ENCODE measurements around the gene C1QTNF8. TPM values are rescaled to one million over a fixed set of nuclear protein-coding genes. Genes with fewer than 3 reads are reported as not detected.

Gene C1QTNF8
- total RNA-seq, 1 experiment from 2014 or later, result not detected

GRCh38 chr16:1061769-1062505 is 34.1 kb downstream of the C1QTNF8 start:
- CTCF ChIA-PET, result no interaction called here
- Histone ChIP-seq H3K9ac (ENCODE audit: low read length) (no peak overlapping the region), H3K9me3 (ENCODE audit: low read length) (no peaks in the 10 kb centered on the region), H3F3A (ENCODE audit: low read length, unreplicated experiment) (no peaks in the 10 kb centered on the region), H3K4me3 (ENCODE audit: low read length) (no peak overlapping the region), H3K27ac (ENCODE audit: low read length) (no peak overlapping the region), H3K4me1 (ENCODE audit: insufficient read depth, low read length) (no peaks in the 10 kb centered on the region), H3K4me2 (ENCODE audit: low read length) (no peak overlapping the region), H3K79me2 (ENCODE audit: low read length) (no peaks in the 10 kb centered on the region), H3K9me2 (replicated peaks; ENCODE audit: low read length) (no peaks in the 10 kb centered on the region), H2AFZ (ENCODE audit: low read length) (no peak overlapping the region), H3K36me3 (ENCODE audit: low read depth, low read length) (no peaks in the 10 kb centered on the region), H4K20me1 (ENCODE audit: low read length) (no peaks in the 10 kb centered on the region), H3K27me3 (ENCODE audit: low read length) (no peaks in the 10 kb centered on the region)
- intact Hi-C loops (cut with micrococcal nuclease), result no loop called here
- BruUV-seq (replicated peaks), result no TSS peak
- POLR2A ChIA-PET (ENCODE audit: unreplicated experiment), result no interaction called here
- no peak for DNase-seq
- ATAC-seq, result no peak
- no peak for TF ChIP-seq EZH2 (IDR thresholded peaks at IDR 0.05; ENCODE audit: low read length, unreplicated experiment)

GRCh38 chr16:1060416-1061340 is 35.4 kb downstream of the C1QTNF8 start:
- H3K4me2 ChIP-seq (ENCODE audit: low read length), result no peak overlapping the region
- no peaks in the 10 kb centered on the region for H4K20me1 ChIP-seq (ENCODE audit: low read length)
- no TSS peak for BruUV-seq (replicated peaks)
- H3F3A ChIP-seq (ENCODE audit: low read length, unreplicated experiment), result no peaks in the 10 kb centered on the region
- intact Hi-C loops (cut with micrococcal nuclease), result no loop called here
- ATAC-seq, result no peak
- H3K4me3 ChIP-seq (ENCODE audit: low read length), result no peak overlapping the region
- H3K27me3 ChIP-seq (ENCODE audit: low read length), result no peaks in the 10 kb centered on the region
- no peak overlapping the region for H2AFZ ChIP-seq (ENCODE audit: low read length)
- H3K79me2 ChIP-seq (ENCODE audit: low read length), result no peaks in the 10 kb centered on the region
- TF ChIP-seq CTCF (conservative IDR thresholded peaks at IDR 0.05; ENCODE audit: low read depth, low read length) (no peak), EZH2 (IDR thresholded peaks at IDR 0.05; ENCODE audit: low read length, unreplicated experiment) (no peak), EZH2phosphoT487 (IDR thresholded peaks at IDR 0.05; ENCODE audit: borderline replicate concordance, low read length) (no peak)
- POLR2A ChIA-PET (ENCODE audit: unreplicated experiment), result no interaction called here
- no peaks in the 10 kb centered on the region for H3K36me3 ChIP-seq (ENCODE audit: low read depth, low read length)
- no peak overlapping the region for H3K27ac ChIP-seq (ENCODE audit: low read length)
- no peaks in the 10 kb centered on the region for H3K9me3 ChIP-seq (ENCODE audit: low read length)
- no peak overlapping the region for H3K9ac ChIP-seq (ENCODE audit: low read length)
- H3K9me2 ChIP-seq (replicated peaks; ENCODE audit: low read length), result no peaks in the 10 kb centered on the region
- CTCF ChIA-PET, result no interaction called here
- DNase-seq, result no peak
- no peaks in the 10 kb centered on the region for H3K4me1 ChIP-seq (ENCODE audit: insufficient read depth, low read length)

- no peak for ATAC-seq
- Histone ChIP-seq H2AFZ (ENCODE audit: low read length) (no peak overlapping the region), H3K36me3 (ENCODE audit: low read depth, low read length) (no peaks in the 10 kb centered on the region), H3K27ac (ENCODE audit: low read length) (no peak overlapping the region), H4K20me1 (ENCODE audit: low read length) (no peaks in the 10 kb centered on the region), H3K4me3 (ENCODE audit: low read length) (no peak overlapping the region), H3K4me2 (ENCODE audit: low read length) (no peak overlapping the region), H3F3A (ENCODE audit: low read length, unreplicated experiment) (no peaks in the 10 kb centered on the region), H3K9me3 (ENCODE audit: low read length) (no peaks in the 10 kb centered on the region), H3K27me3 (ENCODE audit: low read length) (no peaks in the 10 kb centered on the region), H3K9ac (ENCODE audit: low read length) (no peak overlapping the region), H3K9me2 (replicated peaks; ENCODE audit: low read length) (no peaks in the 10 kb centered on the region), H3K79me2 (ENCODE audit: low read length) (no peaks in the 10 kb centered on the region), H3K4me1 (ENCODE audit: insufficient read depth, low read length) (no peaks in the 10 kb centered on the region)
- POLR2A ChIA-PET (ENCODE audit: unreplicated experiment), result no interaction called here
- intact Hi-C loops (cut with micrococcal nuclease), result no loop called here
- CTCF ChIA-PET, result no interaction called here
- no peak for TF ChIP-seq EZH2phosphoT487 (IDR thresholded peaks at IDR 0.05; ENCODE audit: borderline replicate concordance, low read length)
- TF ChIP-seq EZH2 (IDR thresholded peaks at IDR 0.05; ENCODE audit: low read length, unreplicated experiment), result no peak
- no peak for TF ChIP-seq CTCF (conservative IDR thresholded peaks at IDR 0.05; ENCODE audit: low read depth, low read length)
- no peak for DNase-seq
- BruUV-seq (replicated peaks), result no TSS peak
These were observed 36.7 kb downstream of the C1QTNF8 start for GRCh38 chr16:1059310-1059709.
